Colon (tissue), 2 donors: ENCODE measurements around the gene KIF6.

Experiments
- FAIRE-seq: peaks from 2 replicates; lab custom pipeline; 2012; peaks lifted over from hg19 to GRCh38; lab: Jason Lieb, UNC
- donor health status: control.
- donor health status: control.

The KIF6 gene

DNA sequence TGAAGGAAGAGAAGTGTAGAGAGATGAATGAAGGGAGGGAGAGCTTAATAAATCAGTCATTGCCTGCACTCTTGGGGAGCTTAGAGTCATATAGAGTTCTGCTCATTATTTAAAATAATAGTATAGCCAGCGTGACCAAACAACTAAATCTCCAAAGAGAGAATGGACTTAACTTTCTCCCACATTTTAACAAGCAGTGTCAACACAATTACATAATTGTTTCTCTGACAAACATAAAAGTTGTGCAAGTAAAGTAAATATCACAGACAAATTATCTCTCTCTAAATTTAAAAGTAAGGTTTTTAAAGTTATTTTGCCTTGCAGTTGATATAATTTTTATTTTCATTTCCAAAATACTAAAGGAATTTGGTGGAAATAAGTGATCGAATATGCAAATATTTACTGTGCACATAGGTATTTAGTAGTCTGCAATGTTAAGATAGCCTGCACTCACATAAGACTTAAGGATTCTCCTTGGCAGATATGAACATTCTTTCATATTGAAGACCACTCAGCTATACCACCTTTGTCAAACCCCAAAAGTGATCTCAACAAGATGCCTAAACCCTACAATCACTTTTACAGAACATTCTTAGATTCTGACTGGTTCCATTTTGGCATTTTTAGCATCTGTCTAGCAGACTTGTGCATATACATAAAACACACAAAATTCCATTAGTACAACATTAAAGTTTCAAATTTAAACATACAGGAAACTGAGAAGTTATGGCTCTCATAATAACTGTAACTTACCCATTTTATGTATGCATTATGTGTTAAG, 67.7 kb downstream of the KIF6 start:
- FAIRE-seq: no peak

DNA sequence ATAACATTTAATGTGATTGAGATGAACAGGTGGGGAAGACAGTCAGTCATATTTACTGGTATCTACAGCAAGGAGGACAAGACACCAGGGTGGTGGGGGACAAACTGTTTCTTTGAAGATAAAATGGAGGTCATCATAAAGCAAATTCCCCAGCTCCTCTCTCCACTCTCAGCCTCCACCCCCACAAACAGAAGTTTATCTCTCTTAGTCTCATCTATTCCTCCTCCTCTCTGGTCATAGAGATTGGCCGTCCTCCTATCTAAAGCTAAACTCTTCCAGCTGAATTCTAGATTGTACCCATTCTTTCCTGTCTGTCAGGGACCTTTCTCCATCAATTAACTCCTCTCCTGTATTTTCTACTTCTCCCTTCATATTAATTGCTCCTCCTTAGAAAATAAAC, 71.1 kb downstream of the KIF6 start:
- FAIRE-seq: no peak

DNA sequence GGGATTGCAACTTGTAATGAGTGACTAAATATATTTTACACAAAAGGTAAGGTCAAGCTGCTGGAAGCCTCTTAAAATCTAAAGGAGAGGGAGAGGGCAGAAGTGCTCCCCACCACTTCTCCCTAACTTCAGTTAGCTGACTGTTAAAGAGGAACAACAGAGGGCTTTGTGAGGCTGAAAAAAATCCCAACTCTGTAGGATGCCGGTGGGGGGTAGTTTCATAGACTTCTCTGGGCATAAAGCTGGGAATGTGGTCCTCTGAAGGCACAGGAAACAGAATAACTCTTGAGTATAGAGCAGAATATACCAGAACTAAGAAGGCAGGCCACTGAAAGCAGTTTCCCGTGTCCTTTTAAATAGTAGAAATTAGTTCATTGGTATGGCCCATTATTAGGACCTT, 71.6 kb downstream of the KIF6 start:
- FAIRE-seq: no peak

DNA sequence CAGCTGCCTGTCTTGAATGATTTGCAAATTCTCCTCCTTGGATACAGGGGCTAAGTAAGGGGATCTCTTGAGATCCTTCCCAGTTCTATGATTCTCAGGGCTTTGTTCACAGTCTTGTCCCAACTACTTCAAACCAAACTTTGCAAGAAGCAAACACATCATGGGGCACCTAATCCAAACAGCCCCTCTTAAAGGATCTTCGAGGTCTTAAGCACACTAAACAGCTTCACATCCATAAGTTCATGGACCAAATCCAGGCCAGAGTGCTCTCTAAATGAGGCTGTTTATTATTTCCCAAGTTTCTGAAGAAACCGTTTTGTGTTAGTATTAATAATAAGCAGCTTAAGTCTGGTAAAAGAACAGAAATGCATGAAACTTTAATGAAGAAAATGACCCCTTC, 75.2 kb downstream of the KIF6 start:
- FAIRE-seq: no peak

DNA sequence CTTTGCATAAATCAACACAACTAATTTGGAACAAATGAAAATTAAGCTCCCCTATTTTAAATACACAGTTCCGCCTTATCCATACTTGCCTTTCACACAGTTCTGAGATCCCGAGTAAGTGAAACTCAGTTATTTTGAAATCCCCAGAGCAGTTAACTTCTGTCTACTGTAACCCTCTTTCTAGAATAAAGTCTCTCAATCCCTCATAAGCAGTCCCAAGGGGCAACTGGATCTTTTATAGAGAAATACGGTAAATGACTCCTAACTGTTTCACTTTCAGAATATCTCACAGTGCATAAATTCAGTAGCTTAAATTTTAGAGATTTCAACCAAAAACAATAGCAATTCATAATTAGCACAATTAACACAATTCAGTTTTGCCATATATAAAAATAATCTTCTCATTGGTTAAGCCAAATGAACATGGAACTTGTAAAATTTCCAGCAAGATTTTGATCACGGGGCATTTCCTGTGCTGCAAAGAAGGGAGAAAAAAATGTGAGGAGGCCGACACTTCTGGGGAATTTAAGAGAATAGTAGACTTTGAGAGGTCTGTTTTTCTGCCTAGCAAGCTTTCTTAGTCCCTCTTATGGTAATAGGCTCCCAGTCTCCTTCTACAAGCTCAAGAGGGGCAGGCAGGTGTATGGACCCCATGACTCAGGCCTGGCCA, 78.3 kb downstream of the KIF6 start:
- FAIRE-seq: no peak

GRCh38 chr6:39642270-39642669, 82.9 kb downstream of the KIF6 start:
- no peak for FAIRE-seq

DNA sequence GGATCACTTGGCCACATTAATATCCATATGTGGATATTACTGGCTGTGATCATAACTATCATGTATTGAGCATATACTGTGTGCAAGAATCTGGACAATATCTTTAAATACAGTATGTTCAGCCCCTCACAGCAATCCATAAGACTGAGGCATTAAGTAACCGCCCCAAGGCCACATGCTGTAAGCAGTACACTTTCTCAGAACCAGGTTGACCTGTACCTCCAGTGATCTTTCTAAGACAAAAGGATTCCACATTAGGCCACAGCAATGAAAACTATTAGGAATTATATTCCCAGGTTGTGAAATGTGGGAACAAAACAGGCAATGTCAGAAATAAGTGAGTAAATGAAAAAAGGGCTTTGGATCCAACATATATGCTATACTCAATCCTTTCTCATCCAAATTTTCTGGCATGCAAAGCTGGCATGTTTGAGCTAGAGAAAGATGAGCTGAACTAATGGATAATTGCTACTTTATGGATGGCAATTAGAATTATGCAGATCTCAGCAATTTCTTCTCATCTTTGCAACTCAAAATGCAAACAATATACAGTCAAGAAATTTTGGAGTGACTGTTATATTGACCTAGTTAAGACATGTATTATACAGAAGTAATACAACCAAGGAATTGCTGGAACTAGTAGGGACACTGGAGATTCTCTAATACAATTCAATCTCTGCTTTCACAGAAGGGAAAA, 86.9 kb downstream of the KIF6 start:
- no peak for FAIRE-seq

GRCh38 chr6:39634646-39635341, 90.4 kb downstream of the KIF6 start:
- FAIRE-seq: no peak

GRCh38 chr6:39625209-39625608, 100.0 kb downstream of the KIF6 start:
- FAIRE-seq: no peak

DNA sequence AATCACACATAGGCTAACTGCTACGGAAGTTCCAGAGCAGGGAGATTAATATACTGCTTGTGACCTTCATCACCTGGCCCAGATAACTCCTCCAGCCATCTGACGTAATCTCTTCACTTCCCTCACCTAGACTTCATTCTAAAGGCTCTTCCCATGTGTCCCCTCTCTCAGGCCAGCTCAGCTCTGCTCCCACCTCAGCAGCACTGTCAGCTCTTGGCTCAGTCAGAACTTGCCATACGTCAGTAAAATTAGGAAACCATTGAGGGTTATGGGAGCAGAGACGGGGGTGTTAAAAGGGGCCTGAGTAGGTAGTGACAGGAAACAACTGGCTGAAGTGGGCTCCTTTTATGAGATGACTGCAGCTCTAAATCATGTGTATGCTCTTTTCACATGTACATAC, 101.5 kb downstream of the KIF6 start:
- no peak for FAIRE-seq

DNA sequence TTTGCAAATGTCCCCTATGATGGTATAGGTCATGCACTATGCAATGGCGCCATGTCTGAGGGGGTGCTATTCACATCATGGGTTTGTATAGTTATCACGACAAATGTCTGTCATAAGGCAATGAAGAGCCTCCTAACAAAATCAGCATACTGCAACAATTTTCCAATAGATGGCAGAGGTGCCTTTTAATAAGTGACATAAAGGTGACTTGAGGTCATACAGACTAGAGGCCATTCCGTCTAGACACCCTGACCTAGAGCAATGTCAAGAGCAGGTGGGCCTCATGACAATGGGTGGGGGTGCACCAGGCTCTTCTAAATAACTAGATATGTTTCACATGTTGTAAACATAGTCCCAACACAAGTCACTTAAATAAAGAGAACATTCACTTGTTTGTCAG, 107.7 kb downstream of the KIF6 start:
- no peak for FAIRE-seq

GRCh38 chr6:39617026-39617425, 108.2 kb downstream of the KIF6 start:
- no peak for FAIRE-seq

GRCh38 chr6:39615622-39616021, 109.6 kb downstream of the KIF6 start:
- FAIRE-seq: no peak

DNA sequence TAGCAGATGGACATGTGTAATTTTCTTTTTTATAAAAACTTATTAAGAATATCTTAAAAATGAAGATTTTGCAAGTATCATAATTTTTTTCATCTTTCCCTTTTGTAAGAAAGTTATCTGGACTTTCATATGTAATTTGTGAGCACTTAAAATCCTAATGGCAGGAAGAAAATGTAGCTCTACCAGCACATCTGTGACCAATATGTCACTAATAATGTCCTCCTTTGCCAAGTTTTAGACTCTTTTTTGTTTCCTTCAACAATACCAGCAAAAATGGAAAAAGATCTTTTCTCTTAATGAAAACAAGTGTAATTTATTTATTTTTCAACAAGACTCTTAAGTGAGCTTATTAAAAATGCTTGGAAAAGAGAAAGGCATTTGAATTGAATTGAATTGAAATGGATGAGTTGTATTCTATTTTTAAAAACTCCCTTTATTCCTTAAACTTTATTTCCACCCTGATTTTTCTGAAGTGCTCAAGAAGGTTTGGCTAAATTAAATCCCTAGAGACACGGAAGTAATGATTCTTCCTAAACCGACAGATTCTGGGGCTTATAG, 110.7 kb downstream of the KIF6 start:
- FAIRE-seq: no peak

DNA sequence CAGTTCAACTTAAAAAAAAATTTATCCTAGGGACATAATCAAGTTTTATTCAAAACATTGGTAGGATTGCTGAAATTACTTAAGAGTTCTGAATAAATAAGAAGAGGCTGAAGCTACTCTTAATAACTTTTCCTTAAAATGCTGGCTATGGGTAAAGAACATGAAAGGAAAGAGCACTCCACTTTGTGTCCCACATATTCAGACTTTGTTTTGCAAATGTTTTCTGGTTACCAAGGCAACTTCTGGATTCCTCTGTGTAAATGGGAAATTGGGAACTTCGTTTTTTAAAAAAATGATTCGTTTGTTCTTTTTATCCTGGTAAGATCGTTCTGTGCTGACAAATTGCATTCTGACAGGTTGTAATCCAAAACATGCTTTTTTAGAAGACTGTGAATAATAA, 115.0 kb downstream of the KIF6 start:
- no peak for FAIRE-seq

GRCh38 chr6:39608652-39609345, 116.4 kb downstream of the KIF6 start:
- FAIRE-seq: no peak

GRCh38 chr6:39602601-39603519, 122.3 kb downstream of the KIF6 start:
- FAIRE-seq: no peak

- FAIRE-seq: no peak
Observed at GRCh38 chr6:39599973-39600372, 125.2 kb downstream of the KIF6 start.

DNA sequence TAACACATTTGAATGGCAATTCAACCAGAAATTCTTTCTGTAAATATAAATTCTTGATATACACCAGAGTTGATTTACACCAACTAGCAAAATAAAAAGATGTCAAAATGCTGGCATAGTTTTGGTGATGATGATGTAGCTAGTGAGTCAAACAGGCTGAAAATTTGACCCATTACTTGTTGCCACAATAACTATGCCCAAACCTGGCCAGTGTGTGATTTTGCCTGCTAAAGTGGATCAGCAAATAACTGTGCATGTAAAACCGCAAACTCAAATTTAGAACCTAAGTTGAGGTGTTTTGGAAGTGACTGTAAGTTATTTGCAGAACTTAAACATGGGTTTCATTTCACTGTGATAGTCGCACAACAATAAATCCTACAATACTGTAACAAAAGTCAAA, 125.9 kb downstream of the KIF6 start:
- no peak for FAIRE-seq

DNA sequence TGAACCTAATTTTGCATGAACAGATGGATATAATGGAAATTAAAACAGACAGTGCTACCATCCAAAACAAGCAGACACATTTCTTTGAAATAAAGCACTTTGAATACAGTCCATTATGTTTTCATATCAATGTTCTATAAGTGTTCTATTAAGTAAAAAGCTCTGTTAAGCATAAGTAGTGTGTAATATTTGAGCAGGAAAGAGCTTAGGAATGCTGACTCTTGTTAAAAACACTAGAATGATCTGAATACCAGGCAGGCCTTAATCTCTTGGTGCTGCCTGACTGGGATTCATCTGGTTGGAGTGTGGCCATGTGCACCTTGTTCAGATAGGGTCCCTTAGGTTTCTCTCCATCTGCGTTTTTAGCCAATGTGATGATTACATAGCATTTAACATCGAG, 130.9 kb downstream of the KIF6 start:
- no peak for FAIRE-seq

DNA sequence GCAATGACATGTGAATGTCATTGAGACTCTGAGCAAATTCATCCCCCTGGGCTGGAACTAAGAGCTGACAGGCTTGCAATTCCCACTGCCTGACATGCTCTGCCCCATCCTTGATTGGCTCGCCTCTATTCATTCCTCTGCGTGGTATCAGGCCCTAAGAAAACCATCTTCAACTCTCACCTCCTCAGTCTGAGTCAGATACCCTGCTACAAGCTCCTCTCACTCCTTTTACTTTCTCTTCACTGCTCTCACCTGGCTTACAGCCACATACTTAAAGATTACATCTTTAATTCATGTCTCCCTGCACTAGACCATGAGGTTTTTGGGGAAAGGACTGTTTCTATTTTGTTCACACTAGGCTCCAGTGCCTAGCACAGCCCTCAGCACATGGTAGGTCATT, 131.6 kb downstream of the KIF6 start:
- FAIRE-seq: no peak
